GM12878 (cell line): Measurements from ENCODE around the gene FADS3. TPM values are rescaled to one million over a fixed set of nuclear protein-coding genes. Genes with fewer than 3 reads are reported as not detected.
A peak's percentile ranks its signal among the peaks of the same experiment; 100 is the strongest.

Experiments
- ATAC-seq: fragments of 200-7000 bp; cut with Tn5 transposase; 3 replicates; pipeline ENCODE4 v1.9.1; 2020; ENCODE audit warnings: mild to moderate bottlenecking, moderate library complexity
- BruUV-seq: library from RNA; stranded (reverse); fragments of 400-500 nt; replicated peaks from 2 replicates; lab custom pipeline; 2021; lab: Mats Ljungman, UMichigan
- CTCF ChIA-PET: fragments of 300-600 bp; sonication (Branson Sonifier 250); formaldehyde crosslinking; extraction: SDS; loops from one replicate; lab custom pipeline; 2021; ENCODE audit warnings: inconsistent platforms; lab: Yijun Ruan, JAX
- POLR2A ChIA-PET: fragments of 350-600 bp; formaldehyde crosslinking; extraction: SDS; loops from one replicate; lab custom pipeline; 2021; ENCODE audit warnings: inconsistent platforms; lab: Charles Lee
- RAD21 ChIA-PET: fragments of 300-600 bp; sonication (Branson Sonifier 250); formaldehyde crosslinking; loops from one replicate; lab custom pipeline; 2023; ENCODE audit warnings: antibody characterized with exemption; ENCODE audit not compliant: unreplicated experiment; lab: Charles Lee
- SMC1A ChIA-PET: fragments of 300-600 bp; sonication (Branson Sonifier 250); formaldehyde crosslinking; loops from one replicate; lab custom pipeline; 2023; ENCODE audit not compliant: unreplicated experiment, uncharacterized antibody; lab: Charles Lee
- DNase-seq: peaks from one replicate; pipeline ENCODE4 v3.0.0-alpha.2; 2011; ENCODE audit warnings: low read depth, low spot score
- FAIRE-seq: peaks from 3 replicates; lab custom pipeline; 2011; peaks lifted over from hg19 to GRCh38; lab: Jason Lieb, UNC
- H2AFZ ChIP-seq: 2 replicates; pipeline ENCODE4 v1.6.0; 2011; ENCODE audit warnings: low read depth, low read length, control low read depth; ENCODE audit not compliant: control insufficient read depth
- H3K27ac ChIP-seq: 2 replicates; pipeline ENCODE4 v1.5.1; 2011; ENCODE audit warnings: control low read depth; ENCODE audit not compliant: control insufficient read depth, insufficient read depth
- H3K27me3 ChIP-seq, 2 experiments: replicated peaks in 1 of 2; 2 replicates each; pipeline versions ENCODE4 v1.6.0 to v1.6.1; 2011; ENCODE audit warnings: low read length in 1 of 2; ENCODE audit not compliant: control insufficient read depth in 2 of 2, insufficient read depth in 2 of 2
- H3K36me3 ChIP-seq, 2 experiments: 2 replicates each; pipeline ENCODE4 v1.5.1; 2011; ENCODE audit warnings: low read length in 1 of 2; ENCODE audit not compliant: control insufficient read depth in 2 of 2, insufficient read depth in 2 of 2
- H3K4me1 ChIP-seq: 2 replicates; pipeline ENCODE4 v1.6.1; 2011; ENCODE audit warnings: mild to moderate bottlenecking, low read length, moderate library complexity, mixed read lengths; ENCODE audit not compliant: control insufficient read depth, insufficient read depth
- H3K4me2 ChIP-seq: 2 replicates; pipeline ENCODE4 v1.6.0; 2011; ENCODE audit warnings: control low read depth; ENCODE audit not compliant: control insufficient read depth, insufficient read depth
- H3K4me3 ChIP-seq: fragments of 200-600 bp; sonication (generic); 2 replicates; pipeline ENCODE4 v1.5.1; 2016
- H3K79me2 ChIP-seq: 2 replicates; pipeline ENCODE4 v1.6.0; 2011; ENCODE audit warnings: low read length; ENCODE audit not compliant: control insufficient read depth, insufficient read depth
- H3K9ac ChIP-seq: 2 replicates; pipeline ENCODE4 v1.8.0; 2011; ENCODE audit warnings: low read length, control low read depth, mixed read lengths; ENCODE audit not compliant: control insufficient read depth, insufficient read depth
- H3K9me3 ChIP-seq: replicated peaks from 3 replicates; pipeline ENCODE4 v1.5.1; 2011; ENCODE audit warnings: mild to moderate bottlenecking, low read length; ENCODE audit not compliant: control insufficient read depth, insufficient read depth
- H4K20me1 ChIP-seq: 2 replicates; pipeline ENCODE4 v1.6.0; 2011; ENCODE audit not compliant: control insufficient read depth, insufficient read depth
- BACH1 ChIP-seq: fragments of 450-650 bp; IDR thresholded peaks from 2 replicates; pipeline ENCODE4 v1.6.1; 2017; ENCODE audit warnings: mild to moderate bottlenecking, borderline replicate concordance
- EP300 ChIP-seq, 2 experiments: fragments of 150-350 bp in 1 of 2; IDR thresholded peaks; 2 replicates each; pipeline ENCODE4 v1.6.1; 2011 to 2012; ENCODE audit warnings: low read depth in 2 of 2, low read length in 2 of 2, borderline replicate concordance in 1 of 2, improper control_type of control experiment in 1 of 2, inconsistent platforms in 1 of 2; ENCODE audit not compliant: control insufficient read depth in 1 of 2
- NBN ChIP-seq: fragments of 450-650 bp; IDR thresholded peaks from 2 replicates; pipeline ENCODE4 v1.6.1; 2016
- NFIC ChIP-seq: IDR thresholded peaks from 2 replicates; pipeline ENCODE4 v1.6.1; 2012; ENCODE audit warnings: low read depth, mild to moderate bottlenecking, inconsistent platforms, low read length, moderate library complexity
- POLR2A ChIP-seq: IDR thresholded peaks from 2 replicates; pipeline ENCODE4 v1.6.1; 2011; ENCODE audit warnings: low read depth, mild to moderate bottlenecking, low read length
- SREBF2 ChIP-seq: IDR thresholded peaks from 2 replicates; pipeline ENCODE4 v1.6.1; 2012; ENCODE audit warnings: mild to moderate bottlenecking, low read length
- WGBS: methylation state at CpG from one replicate; pipeline ENCODE4 v1.1.6; 2016; ENCODE audit warnings: low lambda C conversion rate; ENCODE audit not compliant: insufficient replicate concordance, insufficient coverage; ENCODE audit errors: missing lambda C conversion rate; 5-methylcytosine and 5-hydroxymethylcytosine counted together
- in situ Hi-C: fragments of 300-500 bp; cut with MboI; formaldehyde crosslinking; loops from 9 replicates; pipeline ENCODE4 v1.14.3; 2018; ENCODE audit warnings: mixed read lengths
- intact Hi-C: fragments of 100-400 bp; cut with micrococcal nuclease; formaldehyde crosslinking; loops from one replicate; pipeline ENCODE4 v1.14.2; 2022; ENCODE audit not compliant: unreplicated experiment
- polyA plus RNA-seq, 11 experiments: library from polyadenylated mRNA; depleted of rRNA in 4 of 11; unstranded in 6 of 11; stranded (reverse) in 5 of 11; fragments of >200 nt; fragmentation: Nextera tagmentation in 4 of 11; fragmentation: Illumina TruSeq in 1 of 11; extraction: Ambion mirVana in 4 of 11; extraction: Trizol in 1 of 11; gene quantifications; 1 replicate in 1 of 11; 2 replicates in 10 of 11; pipeline versions ENCODE4 v1.2.1 to v1.2.3, GENCODE V29; 2011 to 2016; ENCODE audit warnings: inconsistent platforms in 2 of 11, missing spikeins in 2 of 11, low read depth in 1 of 11
- total RNA-seq, 4 experiments: library from RNA; depleted of rRNA in 3 of 4; stranded (reverse); fragments of >200 nt in 3 of 4; fragmentation: Illumina TruSeq in 1 of 4; extraction: Trizol in 1 of 4; gene quantifications; 2 replicates each; pipeline versions ENCODE4 v1.2.1 to v1.2.3, GENCODE V29; 2013 to 2021
- TF ChIP-seq, protein P1 (sequence below): fragments of 450-650 bp; conservative IDR thresholded peaks from 2 replicates; pipeline ENCODE4 v1.6.1; 2017; ENCODE audit warnings: mild to moderate bottlenecking, moderate library complexity
- TF ChIP-seq, protein P2 (sequence below): fragments of 450-650 bp; formaldehyde crosslinking; IDR thresholded peaks from 2 replicates; pipeline ENCODE4 v1.4.0; 2022; ENCODE audit warnings: mild to moderate bottlenecking, moderate library complexity
- TF ChIP-seq, protein P3 (sequence below): IDR thresholded peaks from 2 replicates; pipeline ENCODE4 v1.6.1; 2011; ENCODE audit warnings: borderline replicate concordance, low read depth, mild to moderate bottlenecking, moderate library complexity, mixed read lengths, low read length; ENCODE audit not compliant: insufficient read depth; ENCODE audit errors: extremely low read length

FADS3 gene
- total and polyA plus RNA-seq, 10 of the 15 experiments (the other 5 are each of a cell fraction or from before 2014, with no cell fraction given): 0.23 to 8.1 (median 4.2) TPM

DNA sequence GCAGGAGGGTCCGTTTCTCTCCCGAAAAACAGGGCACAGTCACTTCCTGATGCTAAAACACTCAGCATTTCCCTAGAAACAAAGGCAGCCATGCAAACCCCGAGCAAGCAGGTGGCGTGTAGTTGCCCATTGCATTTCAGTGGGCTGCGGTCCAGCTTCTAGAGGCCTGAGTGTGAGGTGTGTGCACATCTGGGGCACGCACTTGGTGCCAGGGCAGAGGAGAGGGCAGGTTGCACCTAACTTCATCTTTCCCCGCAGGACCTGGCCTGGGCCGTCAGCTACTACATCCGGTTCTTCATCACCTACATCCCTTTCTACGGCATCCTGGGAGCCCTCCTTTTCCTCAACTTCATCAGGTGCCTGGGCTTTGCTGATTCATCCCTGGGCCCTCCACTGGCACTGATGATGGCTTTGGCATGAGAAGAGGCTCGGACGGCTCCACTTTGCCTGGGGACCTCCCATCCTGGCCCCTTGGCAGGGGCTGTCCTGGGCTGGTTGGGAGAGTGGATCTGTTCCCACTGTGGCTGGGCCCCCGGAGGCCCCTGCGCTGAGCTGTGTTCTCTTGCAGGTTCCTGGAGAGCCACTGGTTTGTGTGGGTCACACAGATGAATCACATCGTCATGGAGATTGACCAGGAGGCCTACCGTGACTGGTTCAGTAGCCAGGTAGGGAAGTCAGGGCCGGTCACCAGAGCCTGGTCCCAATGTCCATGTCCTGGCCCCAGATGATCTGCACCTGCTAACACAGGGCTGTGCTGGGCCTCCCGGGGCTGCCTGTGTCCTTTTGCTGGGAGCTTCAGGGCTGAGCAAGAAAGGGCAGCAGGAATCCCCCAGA lies 28.4 kb downstream of the FADS3 start:
- Histone ChIP-seq H2AFZ (no peak overlapping the region), H3K4me3 (no peak overlapping the region), H3K4me2 (no peak overlapping the region), H3K4me1 (no peaks in the 10 kb centered on the region), H4K20me1 (no peaks in the 10 kb centered on the region), H3K9me3 (no peaks in the 10 kb centered on the region), H3K9ac (no peak overlapping the region), H3K36me3 (peaks cover 19 to 21% of the 10 kb centered on the region in 2 experiments)
- ChIA-PET SMC1A (interaction anchor here (0.7 to 0.8 kb wide), 2 partner anchors 27 to 219 kb away, joined by 3 read pairs; no protein-coding TSS in a partner anchor), RAD21 (no interaction called here), POLR2A (no interaction called here), CTCF (no interaction called here)
- BruUV-seq: no TSS peak
- in situ Hi-C loops: no loop called here
- intact Hi-C loops: no loop called here
- TF ChIP-seq BACH1 (no peak), NBN (no peak), SREBF2 (no peak), NFIC (no peak), POLR2A (peak; percentile 16; the same call in 1 of the 2 replicates), EP300 (IDR thresholded peaks at IDR 0.05; ENCODE audit: borderline replicate concordance in 1 of 2, control insufficient read depth in 1 of 2, low read depth in 2 of 2, low read length in 2 of 2) (no peak)
- TF ChIP-seq, protein P1, sequence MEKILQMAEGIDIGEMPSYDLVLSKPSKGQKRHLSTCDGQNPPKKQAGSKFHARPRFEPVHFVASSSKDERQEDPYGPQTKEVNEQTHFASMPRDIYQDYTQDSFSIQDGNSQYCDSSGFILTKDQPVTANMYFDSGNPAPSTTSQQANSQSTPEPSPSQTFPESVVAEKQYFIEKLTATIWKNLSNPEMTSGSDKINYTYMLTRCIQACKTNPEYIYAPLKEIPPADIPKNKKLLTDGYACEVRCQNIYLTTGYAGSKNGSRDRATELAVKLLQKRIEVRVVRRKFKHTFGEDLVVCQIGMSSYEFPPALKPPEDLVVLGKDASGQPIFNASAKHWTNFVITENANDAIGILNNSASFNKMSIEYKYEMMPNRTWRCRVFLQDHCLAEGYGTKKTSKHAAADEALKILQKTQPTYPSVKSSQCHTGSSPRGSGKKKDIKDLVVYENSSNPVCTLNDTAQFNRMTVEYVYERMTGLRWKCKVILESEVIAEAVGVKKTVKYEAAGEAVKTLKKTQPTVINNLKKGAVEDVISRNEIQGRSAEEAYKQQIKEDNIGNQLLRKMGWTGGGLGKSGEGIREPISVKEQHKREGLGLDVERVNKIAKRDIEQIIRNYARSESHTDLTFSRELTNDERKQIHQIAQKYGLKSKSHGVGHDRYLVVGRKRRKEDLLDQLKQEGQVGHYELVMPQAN: no peak
- TF ChIP-seq, protein P2, sequence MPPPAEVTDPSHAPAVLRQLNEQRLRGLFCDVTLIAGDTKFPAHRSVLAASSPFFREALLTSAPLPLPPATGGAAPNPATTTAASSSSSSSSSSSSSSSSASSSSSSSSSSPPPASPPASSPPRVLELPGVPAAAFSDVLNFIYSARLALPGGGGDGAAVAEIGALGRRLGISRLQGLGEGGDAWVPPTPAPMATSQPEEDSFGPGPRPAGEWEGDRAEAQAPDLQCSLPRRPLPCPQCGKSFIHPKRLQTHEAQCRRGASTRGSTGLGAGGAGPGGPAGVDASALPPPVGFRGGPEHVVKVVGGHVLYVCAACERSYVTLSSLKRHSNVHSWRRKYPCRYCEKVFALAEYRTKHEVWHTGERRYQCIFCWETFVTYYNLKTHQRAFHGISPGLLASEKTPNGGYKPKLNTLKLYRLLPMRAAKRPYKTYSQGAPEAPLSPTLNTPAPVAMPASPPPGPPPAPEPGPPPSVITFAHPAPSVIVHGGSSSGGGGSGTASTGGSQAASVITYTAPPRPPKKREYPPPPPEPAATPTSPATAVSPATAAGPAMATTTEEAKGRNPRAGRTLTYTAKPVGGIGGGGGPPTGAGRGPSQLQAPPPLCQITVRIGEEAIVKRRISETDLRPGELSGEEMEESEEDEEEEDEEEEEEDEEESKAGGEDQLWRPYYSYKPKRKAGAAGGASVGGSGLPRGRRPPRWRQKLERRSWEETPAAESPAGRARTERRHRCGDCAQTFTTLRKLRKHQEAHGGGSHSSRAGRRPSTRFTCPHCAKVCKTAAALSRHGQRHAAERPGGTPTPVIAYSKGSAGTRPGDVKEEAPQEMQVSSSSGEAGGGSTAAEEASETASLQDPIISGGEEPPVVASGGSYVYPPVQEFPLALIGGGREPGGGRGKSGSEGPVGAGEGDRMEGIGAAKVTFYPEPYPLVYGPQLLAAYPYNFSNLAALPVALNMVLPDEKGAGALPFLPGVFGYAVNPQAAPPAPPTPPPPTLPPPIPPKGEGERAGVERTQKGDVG (CRISPR knock-in tag): no peak
- TF ChIP-seq, protein P3, sequence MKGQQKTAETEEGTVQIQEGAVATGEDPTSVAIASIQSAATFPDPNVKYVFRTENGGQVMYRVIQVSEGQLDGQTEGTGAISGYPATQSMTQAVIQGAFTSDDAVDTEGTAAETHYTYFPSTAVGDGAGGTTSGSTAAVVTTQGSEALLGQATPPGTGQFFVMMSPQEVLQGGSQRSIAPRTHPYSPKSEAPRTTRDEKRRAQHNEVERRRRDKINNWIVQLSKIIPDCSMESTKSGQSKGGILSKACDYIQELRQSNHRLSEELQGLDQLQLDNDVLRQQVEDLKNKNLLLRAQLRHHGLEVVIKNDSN: no peak
- TF ChIP-seq, all 136 proteins: peak for 1
- WGBS: 78% methylated on average over 18 of the region's 18 CpGs
- H3K79me2 ChIP-seq: no peaks in the 10 kb centered on the region
- no peak for FAIRE-seq
- H3K27me3 ChIP-seq: no peaks in the 10 kb centered on the region
- no peak overlapping the region for H3K27ac ChIP-seq
- no peak for DNase-seq
- no peak for ATAC-seq
